IMR-90 (cell line): ENCODE data around the gene NOTO. TPM values are rescaled to one million over a fixed set of nuclear protein-coding genes. Genes with fewer than 3 reads are reported as not detected.

Experiments used
- ATAC-seq: fragments of 200-7000 bp; cut with Tn5 transposase; 2 replicates; pipeline ENCODE4 v1.9.1; 2020; ENCODE audit warnings: low read depth, mild to moderate bottlenecking, moderate library complexity
- BruUV-seq: library from RNA; stranded (reverse); fragments of 400-500 nt; replicated peaks from 2 replicates; lab custom pipeline; 2021; lab: Mats Ljungman, UMichigan
- CTCF ChIA-PET: fragments of 300-600 bp; formaldehyde crosslinking; extraction: SDS; loops from one replicate; lab custom pipeline; 2021; ENCODE audit warnings: antibody characterized with exemption; lab: Yijun Ruan, JAX
- POLR2A ChIA-PET: fragments of 300-600 bp; sonication (Branson Sonifier 250); formaldehyde crosslinking; loops from one replicate; lab custom pipeline; 2022; ENCODE audit warnings: antibody characterized with exemption; ENCODE audit not compliant: unreplicated experiment; lab: Charles Lee
- DNase-seq: peaks from one replicate; pipeline ENCODE4 v3.0.0; 2013
- H2AFZ ChIP-seq: replicated peaks from 2 replicates; pipeline ENCODE3; 2013; ENCODE audit warnings: low read length, mild to moderate bottlenecking; ENCODE audit not compliant: poor library complexity
- H2AK5ac ChIP-seq: 2 replicates; pipeline ENCODE4 v1.6.1; 2013; ENCODE audit warnings: low read depth, low read length, inconsistent platforms
- H2AK9ac ChIP-seq: replicated peaks from 2 replicates; pipeline ENCODE3; 2013; ENCODE audit warnings: mild to moderate bottlenecking, low read depth, low read length, moderate library complexity; ENCODE audit not compliant: poor library complexity
- H2BK120ac ChIP-seq: 2 replicates; pipeline ENCODE4 v1.6.1; 2013; ENCODE audit warnings: low read depth, low read length, inconsistent platforms
- H2BK15ac ChIP-seq: 3 replicates; pipeline ENCODE4 v1.6.1; 2013; ENCODE audit warnings: low read depth, low read length, inconsistent platforms
- H2BK20ac ChIP-seq: 2 replicates; pipeline ENCODE4 v1.6.1; 2013; ENCODE audit warnings: low read depth, mild to moderate bottlenecking, inconsistent platforms, low read length, moderate library complexity
- H2BK5ac ChIP-seq: 2 replicates; pipeline ENCODE4 v1.6.1; 2013; ENCODE audit warnings: mild to moderate bottlenecking, low read depth, low read length, inconsistent platforms; ENCODE audit not compliant: poor library complexity, severe bottlenecking
- H3K14ac ChIP-seq: replicated peaks from 2 replicates; pipeline ENCODE4 v1.6.1; 2013; ENCODE audit warnings: low read depth, low read length, inconsistent platforms
- H3K18ac ChIP-seq: 2 replicates; pipeline ENCODE4 v1.6.1; 2013; ENCODE audit warnings: low read depth, low read length, control low read depth
- H3K23ac ChIP-seq: 2 replicates; pipeline ENCODE4 v1.6.1; 2013; ENCODE audit warnings: low read depth, low read length, inconsistent platforms
- H3K27ac ChIP-seq: 2 replicates; pipeline ENCODE4 v1.5.1; 2013; ENCODE audit warnings: mild to moderate bottlenecking, control low read depth, low read length; ENCODE audit not compliant: insufficient read depth
- H3K27me3 ChIP-seq: 2 replicates; pipeline ENCODE4 v1.6.1; 2013; ENCODE audit warnings: low read length; ENCODE audit not compliant: control insufficient read depth, insufficient read depth
- H3K36me3 ChIP-seq: 2 replicates; pipeline ENCODE4 v1.6.1; 2013; ENCODE audit warnings: low read length, mixed read lengths; ENCODE audit not compliant: control insufficient read depth, insufficient read depth
- H3K4ac ChIP-seq: 2 replicates; pipeline ENCODE4 v1.6.1; 2013; ENCODE audit warnings: low read depth, low read length, inconsistent platforms
- H3K4me1 ChIP-seq: 2 replicates; pipeline ENCODE4 v1.6.1; 2013; ENCODE audit warnings: low read length, mixed read lengths; ENCODE audit not compliant: control insufficient read depth, insufficient read depth
- H3K4me2 ChIP-seq: 2 replicates; pipeline ENCODE4 v1.6.1; 2013; ENCODE audit warnings: low read depth, mild to moderate bottlenecking, control low read depth, low read length, moderate library complexity
- H3K4me3 ChIP-seq: 2 replicates; pipeline ENCODE4 v1.5.1; 2013; ENCODE audit warnings: low read depth, mild to moderate bottlenecking, control low read depth, low read length, moderate library complexity; ENCODE audit not compliant: insufficient read depth
- H3K56ac ChIP-seq: 2 replicates; pipeline ENCODE4 v1.6.1; 2013; ENCODE audit warnings: low read length, inconsistent platforms; ENCODE audit not compliant: insufficient read depth; ENCODE audit errors: extremely low read depth
- H3K79me1 ChIP-seq, 2 experiments: 2 replicates each; pipeline ENCODE4 v1.6.1; 2013; ENCODE audit warnings: low read length in 2 of 2, inconsistent platforms in 1 of 2, low read depth in 1 of 2
- H3K9ac ChIP-seq: 2 replicates; pipeline ENCODE4 v1.6.1; 2013; ENCODE audit warnings: low read depth, low read length, control low read depth
- H3K9me1 ChIP-seq: 2 replicates; pipeline ENCODE4 v1.6.1; 2013; ENCODE audit warnings: low read length, inconsistent platforms; ENCODE audit not compliant: insufficient read depth
- H3K9me3 ChIP-seq: 2 replicates; pipeline ENCODE4 v1.6.1; 2013; ENCODE audit warnings: low read length; ENCODE audit not compliant: control insufficient read depth, insufficient read depth
- H4K20me1 ChIP-seq: 2 replicates; pipeline ENCODE4 v1.6.1; 2013; ENCODE audit warnings: low read length, inconsistent platforms; ENCODE audit not compliant: insufficient read depth
- H4K5ac ChIP-seq: 2 replicates; pipeline ENCODE4 v1.6.1; 2013; ENCODE audit warnings: mild to moderate bottlenecking, low read depth, low read length, control low read depth
- H4K8ac ChIP-seq, 2 experiments: 2 replicates each; pipeline ENCODE4 v1.6.1; 2013; ENCODE audit warnings: low read depth in 2 of 2, low read length in 2 of 2, control low read depth in 1 of 2, inconsistent platforms in 1 of 2
- H4K91ac ChIP-seq: 2 replicates; pipeline ENCODE4 v1.6.1; 2013; ENCODE audit warnings: low read depth, low read length, inconsistent platforms; ENCODE audit not compliant: insufficient read depth
- CEBPB ChIP-seq: IDR thresholded peaks from 2 replicates; pipeline ENCODE4 v1.6.1; 2012; ENCODE audit warnings: low read depth, low read length, improper control_type of control experiment
- MAFK ChIP-seq: IDR thresholded peaks from 2 replicates; pipeline ENCODE4 v1.6.1; 2012; ENCODE audit warnings: low read depth, low read length, improper control_type of control experiment
- SMC3 ChIP-seq: fragments of 150-350 bp; IDR thresholded peaks from 2 replicates; pipeline ENCODE4 v1.6.1; 2016; ENCODE audit warnings: low read depth, mild to moderate bottlenecking, antibody characterized with exemption, low read length, moderate library complexity
- WGBS, 2 experiments: methylation state at CpG; one replicate each; pipeline versions ENCODE4 v1.1.5 to v1.1.7; 2013; ENCODE audit warnings: missing lambda C conversion rate in 2 of 2; ENCODE audit not compliant: insufficient read length in 1 of 2; ENCODE audit errors: extremely low coverage in 2 of 2; 5-methylcytosine and 5-hydroxymethylcytosine counted together
- dilution Hi-C: fragments of 300-500 bp; cut with HindIII; formaldehyde crosslinking; loops from one replicate; pipeline ENCODE4 v1.14.3; 2018; ENCODE audit warnings: low sequenced_read_pairs; ENCODE audit not compliant: unreplicated experiment
- in situ Hi-C: fragments of 300-500 bp; cut with MboI; formaldehyde crosslinking; loops from 3 replicates; pipeline ENCODE4 v1.14.3; 2019; ENCODE audit warnings: low sequenced_read_pairs, inconsistent platforms, mixed read lengths
- intact Hi-C: fragments of 100-400 bp; cut with micrococcal nuclease; formaldehyde crosslinking; loops from 2 replicates; pipeline ENCODE4 v1.10.0; 2022
- polyA plus RNA-seq, 3 experiments: library from polyadenylated mRNA; depleted of rRNA; stranded (reverse); fragments of >200 nt; gene quantifications; 2 replicates each; pipeline ENCODE4 v1.2.3, GENCODE V29; 2012; ENCODE audit warnings: low replicate concordance in 1 of 3
- total RNA-seq: library from RNA; depleted of rRNA; stranded (reverse); fragments of >200 nt; gene quantifications from 2 replicates; pipeline ENCODE4 v1.2.3, GENCODE V29; 2012

Gene NOTO
- total and polyA plus RNA-seq, 2 of the 4 experiments (the other 2 are of a cell fraction), result not detected

GRCh38 chr2:73235315-73236028 lies 33.1 kb downstream of the NOTO start (continued):
- TF ChIP-seq SMC3, result no peak

GRCh38 chr2:73237168-73237567 lies 34.8 kb downstream of the NOTO start:
- Histone ChIP-seq H2BK15ac (no peak overlapping the region), H4K8ac (no peak overlapping the region), H2AK5ac (no peak overlapping the region), H3K9ac (no peak overlapping the region), H3K18ac (no peak overlapping the region), H3K9me1 (peaks cover 14% of the 10 kb centered on the region), H4K5ac (no peak overlapping the region), H3K4me3 (no peak overlapping the region), H3K27me3 (no peaks in the 10 kb centered on the region), H2BK120ac (no peak overlapping the region), H2BK20ac (no peak overlapping the region), H2BK5ac (no peak overlapping the region), H3K4ac (no peak overlapping the region), H3K14ac (no peak overlapping the region), H2AK9ac (no peak overlapping the region), H2AFZ (no peak overlapping the region), H3K9me3 (no peaks in the 10 kb centered on the region), H3K79me1 (peaks cover 17 to 63% of the 10 kb centered on the region in 2 experiments), H3K4me2 (no peak overlapping the region), H3K4me1 (peaks cover 7% of the 10 kb centered on the region), H4K20me1 (peaks cover 63% of the 10 kb centered on the region), H3K27ac (no peak overlapping the region), H3K36me3 (peaks cover 14% of the 10 kb centered on the region), H4K91ac (no peak overlapping the region), H3K23ac (no peak overlapping the region), H3K56ac (no peak overlapping the region)
- WGBS, 2 experiments, result no CpG with 5 or more reads among the region's 1 CpG
- CTCF ChIA-PET, result no interaction called here
- ATAC-seq, result no peak
- intact Hi-C loops, result no loop called here
- no TSS peak for BruUV-seq
- TF ChIP-seq MAFK (no peak), CEBPB (no peak)
- POLR2A ChIA-PET, result no interaction called here
- in situ Hi-C loops, result no loop called here
- no peak for DNase-seq
- dilution Hi-C loops, result no loop called here
